Endometrium (tissue), 2 donors: ENCODE measurements around the gene TM6SF1.
"Not testable (repeated sequence)": the region's sequence is repeated elsewhere in the genome, so short reads cannot be mapped to it uniquely, and the experiment has no call there.

Source experiments
- FAIRE-seq: peaks from 2 replicates; lab custom pipeline; 2012; peaks lifted over from hg19 to GRCh38; lab: Jason Lieb, UNC
- donor health status: control.
- donor health status: control.

TM6SF1 gene

GRCh38 chr15:83088876-83089275, 18.6 kb upstream of the TM6SF1 start:
- FAIRE-seq, result no peak

DNA sequence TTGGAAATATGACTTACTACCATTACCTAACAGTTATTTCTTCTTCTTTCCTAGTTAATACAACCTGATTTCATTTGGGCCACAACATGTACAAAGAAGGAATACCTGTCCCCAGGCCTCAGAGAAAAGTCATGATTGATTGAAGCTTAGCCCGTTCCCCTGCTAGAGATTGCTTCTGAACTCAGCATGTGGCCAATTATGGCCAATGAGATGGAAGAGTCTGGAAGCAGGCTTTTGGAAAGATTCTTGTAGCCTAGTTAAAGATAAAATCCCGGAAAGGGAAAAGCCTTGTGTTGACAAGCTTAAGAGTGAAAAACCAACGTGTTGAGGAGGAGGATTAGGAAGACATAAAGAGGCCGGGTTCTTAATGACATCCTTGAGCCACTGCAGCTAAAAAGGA, 17.0 kb upstream of the TM6SF1 start:
- FAIRE-seq, result no peak

DNA sequence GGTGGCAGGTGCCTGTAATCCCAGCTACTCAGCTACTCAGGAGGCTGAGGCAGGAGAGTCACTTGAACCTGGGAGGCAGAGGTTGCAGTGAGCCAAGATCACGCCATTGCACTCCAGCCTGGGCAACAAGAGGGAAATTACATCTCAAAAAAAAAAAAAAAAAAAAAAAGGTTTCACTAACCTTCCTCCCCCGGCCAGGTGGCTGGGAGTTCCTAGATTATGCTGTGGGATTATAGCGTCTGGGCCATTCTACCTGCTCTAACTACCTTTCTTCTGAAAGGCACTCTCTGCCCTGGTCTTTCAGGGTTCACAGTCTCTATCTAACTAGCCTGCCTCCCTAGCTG, 15.5 kb upstream of the TM6SF1 start:
- FAIRE-seq, result not testable (repeated sequence)

- no peak for FAIRE-seq
These were observed 15.0 kb upstream of the TM6SF1 start for GRCh38 chr15:83092309-83092976.

DNA sequence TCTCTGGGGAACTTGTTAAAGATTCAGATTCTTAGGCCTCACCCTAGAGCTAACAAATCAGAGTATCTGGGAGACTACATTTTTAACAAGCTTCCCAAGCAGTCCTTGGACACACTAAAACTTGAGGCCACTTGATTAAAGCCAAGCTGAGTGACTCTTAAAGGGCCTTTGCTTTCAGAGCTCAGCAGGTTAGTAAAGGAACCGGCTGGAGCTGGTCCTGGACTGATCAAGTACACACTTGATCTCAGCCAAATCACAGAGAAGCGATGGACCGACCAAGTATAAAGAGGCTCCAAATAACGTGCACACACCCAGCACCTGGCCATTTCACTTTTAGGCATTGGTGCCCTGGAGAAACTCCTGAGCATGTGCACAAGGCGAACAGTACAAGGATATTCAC, 12.9 kb upstream of the TM6SF1 start:
- FAIRE-seq, result no peak

- no peak for FAIRE-seq
These were observed 9.4 kb upstream of the TM6SF1 start for GRCh38 chr15:83098079-83098478.

DNA sequence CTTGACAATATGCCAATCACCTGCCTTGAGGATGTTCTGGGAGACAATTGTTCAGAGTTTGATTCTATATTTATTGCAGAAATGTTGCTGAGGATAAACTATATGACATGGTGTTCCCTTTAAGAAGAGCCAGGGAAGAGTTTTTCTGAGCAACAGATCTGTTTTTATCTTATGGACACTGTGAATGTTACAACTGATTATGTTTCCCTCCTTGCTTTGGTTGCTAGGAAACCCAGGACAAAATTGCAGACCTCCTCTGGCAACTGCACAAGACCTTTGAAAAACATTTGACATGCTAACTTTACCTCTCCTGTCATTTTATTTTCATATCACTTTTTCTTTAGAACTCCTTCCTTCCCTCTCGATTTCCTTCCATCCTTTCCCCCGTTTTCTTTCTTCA, 8.2 kb upstream of the TM6SF1 start:
- FAIRE-seq, result no peak

DNA sequence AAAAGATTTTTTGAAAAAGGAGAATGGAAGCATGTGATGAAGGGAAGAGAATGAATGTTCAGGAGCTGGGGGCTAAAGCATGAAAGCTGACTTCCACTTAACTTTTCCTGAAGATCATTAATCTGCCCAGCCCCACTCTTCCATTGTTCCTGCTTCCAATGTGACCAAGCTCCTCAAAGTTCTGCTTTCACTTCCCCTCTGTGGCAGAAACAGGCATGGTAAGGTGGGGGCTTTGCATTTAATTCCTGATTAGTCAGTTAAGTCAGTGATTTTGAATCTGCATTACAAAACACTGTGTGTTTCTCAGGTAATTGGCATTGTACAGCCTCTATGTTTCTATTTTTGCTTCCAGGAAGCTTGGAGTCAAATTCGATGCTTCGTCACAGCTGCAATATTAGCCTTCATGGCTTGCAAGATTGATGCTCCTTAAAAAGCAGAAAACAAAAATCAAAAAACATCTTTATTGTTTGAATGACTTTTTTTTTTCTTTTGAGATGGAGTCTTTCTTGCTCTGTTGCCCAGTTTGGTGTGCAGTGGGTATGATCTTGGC, 7.3 kb upstream of the TM6SF1 start:
- FAIRE-seq, result no peak

DNA sequence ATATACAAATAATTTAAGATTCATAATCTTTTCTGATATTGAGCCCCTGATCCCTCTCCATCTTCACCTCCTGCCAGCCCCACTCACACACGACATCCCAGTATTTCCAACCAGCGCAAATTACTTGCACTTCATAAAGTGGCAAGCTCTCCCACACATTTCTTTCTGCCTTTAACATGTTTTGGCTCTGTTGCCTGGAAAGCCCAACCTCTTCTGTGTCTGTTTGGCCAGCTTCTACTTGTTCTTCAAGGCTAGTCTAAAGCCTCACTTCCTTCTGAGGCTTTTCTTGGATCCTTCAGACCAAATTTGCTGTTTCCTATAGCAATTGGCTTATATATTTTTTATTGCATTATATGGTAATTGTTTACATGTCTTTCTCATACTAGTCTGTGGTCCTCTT, 5.1 kb upstream of the TM6SF1 start:
- no peak for FAIRE-seq

GRCh38 chr15:83104141-83104540, 3.3 kb upstream of the TM6SF1 start:
- no peak for FAIRE-seq

DNA sequence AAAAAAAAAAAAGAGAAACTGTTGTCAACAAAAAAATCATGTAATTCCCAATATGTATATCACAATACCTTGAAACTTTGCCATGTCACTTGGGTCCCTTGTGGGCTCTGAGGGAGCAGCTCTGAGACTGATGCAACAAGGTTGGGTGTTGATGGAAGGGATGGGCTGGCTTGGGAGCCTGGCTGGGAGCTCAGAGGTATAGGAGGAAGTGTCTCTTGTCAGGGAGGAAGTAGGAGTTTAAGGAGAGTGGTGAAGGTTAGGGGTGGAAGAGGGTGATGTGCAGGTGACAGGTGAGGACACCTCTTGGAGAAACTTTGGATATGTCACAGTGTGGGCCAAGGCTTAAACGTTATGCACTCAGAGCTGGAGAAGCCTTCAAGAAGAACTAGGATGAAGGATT, 2.0 kb upstream of the TM6SF1 start:
- FAIRE-seq, result no peak

DNA sequence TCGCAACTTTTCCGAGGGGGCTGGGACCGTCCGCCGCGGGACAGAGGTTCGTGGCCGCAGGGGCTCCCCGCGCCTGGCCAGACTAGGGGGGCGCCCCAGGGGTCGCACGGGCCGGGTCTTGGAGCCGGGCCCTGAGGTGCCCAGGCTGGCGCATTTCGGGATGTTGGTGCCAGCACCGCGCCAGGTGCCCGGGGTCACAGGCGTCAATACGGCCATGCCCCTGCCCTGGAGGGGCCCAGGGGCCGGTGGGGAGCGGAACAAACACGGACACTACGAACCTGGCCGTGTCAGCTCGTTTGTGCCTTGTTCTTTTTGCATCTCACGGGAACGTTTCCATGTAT, 366 bp downstream of the TM6SF1 start:
- no peak for FAIRE-seq

- no peak for FAIRE-seq
These were observed 1.1 kb downstream of the TM6SF1 start for GRCh38 chr15:83108266-83109219.

GRCh38 chr15:83109532-83109931, 2.1 kb downstream of the TM6SF1 start:
- no peak for FAIRE-seq

DNA sequence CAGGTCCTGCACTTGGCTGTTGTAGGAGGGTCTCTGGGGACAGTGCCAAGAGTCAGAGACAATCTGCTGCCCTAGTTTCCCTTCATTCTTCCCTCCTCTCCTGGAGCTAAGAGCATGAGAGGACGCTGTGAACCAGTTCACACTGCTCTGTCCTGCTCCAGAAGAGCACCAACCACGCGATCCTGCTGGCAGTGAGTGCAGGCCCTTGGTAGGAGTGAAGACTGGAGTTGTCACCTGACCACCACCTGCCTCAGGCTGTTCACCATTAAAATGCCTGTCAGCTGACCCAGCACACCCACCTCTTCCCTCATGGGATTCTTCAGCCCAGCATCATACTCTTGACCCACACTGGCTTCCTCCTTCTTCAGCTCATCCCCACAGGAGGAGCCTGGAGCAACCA, 2.9 kb downstream of the TM6SF1 start:
- FAIRE-seq, result no peak

GRCh38 chr15:83111149-83111548, 3.7 kb downstream of the TM6SF1 start:
- FAIRE-seq, result no peak

- FAIRE-seq, result no peak
These were observed 4.9 kb downstream of the TM6SF1 start for GRCh38 chr15:83112233-83112955.

DNA sequence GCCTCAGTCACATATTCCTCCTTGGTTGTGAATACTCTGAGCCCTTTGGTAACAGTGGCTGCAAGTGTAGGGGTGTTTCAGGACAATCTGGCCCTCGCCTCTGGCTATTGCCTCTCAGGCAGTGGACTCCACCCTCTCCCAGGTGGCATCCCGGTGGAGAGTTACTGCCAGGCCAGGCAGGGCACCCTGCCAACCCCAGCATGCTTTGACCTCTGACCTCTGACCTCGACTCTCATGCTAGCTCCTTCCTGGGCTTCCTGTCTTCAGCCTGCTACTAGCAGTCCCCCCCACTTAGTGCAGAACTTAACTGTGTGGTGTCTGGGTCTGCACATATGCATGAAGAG, 5.5 kb downstream of the TM6SF1 start:
- no peak for FAIRE-seq

GRCh38 chr15:83113881-83114674, 6.6 kb downstream of the TM6SF1 start:
- FAIRE-seq, result no peak

DNA sequence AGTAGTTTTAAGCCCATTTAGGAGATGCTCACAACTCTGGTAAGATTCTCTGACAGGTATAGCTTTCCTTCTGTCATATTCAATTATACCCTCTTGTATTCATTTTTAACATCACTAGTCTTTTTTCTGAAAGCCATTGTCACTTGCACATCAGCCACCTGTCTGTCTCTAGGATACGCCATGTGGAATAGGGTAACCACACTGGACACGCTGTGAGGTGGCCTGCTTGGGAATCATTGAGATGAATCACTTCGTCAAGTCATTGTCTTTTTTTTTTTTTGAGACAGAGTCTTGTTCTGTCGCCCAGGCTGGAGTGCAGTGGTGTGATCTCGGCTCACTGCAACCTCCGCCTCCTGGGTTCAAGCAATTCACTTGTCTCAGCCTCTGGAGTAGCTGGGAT, 7.4 kb downstream of the TM6SF1 start:
- FAIRE-seq, result no peak

GRCh38 chr15:83115410-83115809, 8.0 kb downstream of the TM6SF1 start:
- FAIRE-seq, result no peak
